ENCODE results near the gene ARHGEF1.
A peak's percentile ranks its signal among the peaks of the same experiment; 100 is the strongest.
"Not testable (repeated sequence)": the region's sequence is repeated elsewhere in the genome, so short reads cannot be mapped to it uniquely, and the experiment has no call there.

The ARHGEF1 gene

GRCh38 chr19:41870401-41870873 is 12.5 kb upstream of the ARHGEF1 start:
- no peak overlapping the region for H3K9ac ChIP-seq (ENCODE audit: low read depth, low read length)
- H3K36me3 ChIP-seq (ENCODE audit: insufficient read depth, low read length), result peaks cover 25% of the 10 kb centered on the region

GRCh38 chr19:41871573-41872383 is 11.2 kb upstream of the ARHGEF1 start:
- Histone ChIP-seq H3K36me3 (ENCODE audit: insufficient read depth, low read length) (peaks cover 23% of the 10 kb centered on the region), H3K4me1 (ENCODE audit: insufficient read depth, low read length) (no peaks in the 10 kb centered on the region), H3K9ac (ENCODE audit: low read depth, low read length) (no peak overlapping the region), H3K9me3 (ENCODE audit: control insufficient read depth, insufficient read depth, low read length) (no peaks in the 10 kb centered on the region)

More at GRCh38 chr19:41870401-41870873, 12.5 kb upstream of the ARHGEF1 start:
- H3K4me1 ChIP-seq (ENCODE audit: insufficient read depth, low read length), result no peaks in the 10 kb centered on the region
- H3K9me3 ChIP-seq (ENCODE audit: control insufficient read depth, insufficient read depth, low read length), result no peaks in the 10 kb centered on the region

GRCh38 chr19:41872384-41872774 is 10.6 kb upstream of the ARHGEF1 start:
- Histone ChIP-seq H3K4me1 (ENCODE audit: insufficient read depth, low read length) (peaks cover 3% of the 10 kb centered on the region; the same call in 1 of the 2 replicates), H3K36me3 (ENCODE audit: insufficient read depth, low read length) (peaks cover 23% of the 10 kb centered on the region), H3K9ac (ENCODE audit: low read depth, low read length) (no peak overlapping the region), H3K9me3 (ENCODE audit: control insufficient read depth, insufficient read depth, low read length) (no peaks in the 10 kb centered on the region)

- Histone ChIP-seq H3K4me1 (ENCODE audit: insufficient read depth, low read length) (peaks cover 8% of the 10 kb centered on the region; the same call in 1 of the 2 replicates), H3K9me3 (ENCODE audit: control insufficient read depth, insufficient read depth, low read length) (no peaks in the 10 kb centered on the region), H3K9ac (ENCODE audit: low read depth, low read length) (no peak overlapping the region), H3K36me3 (ENCODE audit: insufficient read depth, low read length) (peaks cover 20% of the 10 kb centered on the region)
These were observed 10.0 kb upstream of the ARHGEF1 start for GRCh38 chr19:41872775-41873647.

- H3K9ac ChIP-seq (ENCODE audit: low read depth, low read length); H3K9me3 ChIP-seq (ENCODE audit: control insufficient read depth, insufficient read depth, low read length); H3K36me3 ChIP-seq (ENCODE audit: insufficient read depth, low read length); H3K4me1 ChIP-seq (ENCODE audit: insufficient read depth, low read length): not testable (repeated sequence)
These were observed 7.0 kb upstream of the ARHGEF1 start for GRCh38 chr19:41875973-41876372.

GRCh38 chr19:41876847-41877832 is 5.8 kb upstream of the ARHGEF1 start, which contains the start of gene CD79A:
TSS of gene CD79A (plus strand) at chr19:41877279. CDS start at chr19:41877305, 26 bp downstream.
- Histone ChIP-seq H3K36me3 (ENCODE audit: insufficient read depth, low read length) (no peaks in the 10 kb centered on the region), H3K9ac (ENCODE audit: low read depth, low read length) (no peak within 1 kb of the TSS), H3K4me1 (ENCODE audit: insufficient read depth, low read length) (peaks cover 8% of the 10 kb centered on the region; the same call in 1 of the 2 replicates), H3K9me3 (ENCODE audit: control insufficient read depth, insufficient read depth, low read length) (no peaks in the 10 kb centered on the region)

GRCh38 chr19:41877916-41878905 is 4.8 kb upstream of the ARHGEF1 start:
- H3K36me3 ChIP-seq (ENCODE audit: insufficient read depth, low read length), result no peaks in the 10 kb centered on the region
- H3K4me1 ChIP-seq (ENCODE audit: insufficient read depth, low read length), result peaks cover 8% of the 10 kb centered on the region; the same call in 1 of the 2 replicates
- no peak overlapping the region for H3K9ac ChIP-seq (ENCODE audit: low read depth, low read length)

GRCh38 chr19:41879080-41879479 is 3.9 kb upstream of the ARHGEF1 start:
- Histone ChIP-seq H3K4me1 (ENCODE audit: insufficient read depth, low read length) (peaks cover 8% of the 10 kb centered on the region; the same call in 1 of the 2 replicates), H3K9ac (ENCODE audit: low read depth, low read length) (no peak overlapping the region), H3K36me3 (ENCODE audit: insufficient read depth, low read length) (no peaks in the 10 kb centered on the region), H3K9me3 (ENCODE audit: control insufficient read depth, insufficient read depth, low read length) (no peaks in the 10 kb centered on the region)

More at GRCh38 chr19:41877916-41878905, 4.8 kb upstream of the ARHGEF1 start:
- H3K9me3 ChIP-seq (ENCODE audit: control insufficient read depth, insufficient read depth, low read length), result no peaks in the 10 kb centered on the region

GRCh38 chr19:41879670-41880328 is 3.2 kb upstream of the ARHGEF1 start:
- H3K9me3 ChIP-seq (ENCODE audit: control insufficient read depth, insufficient read depth, low read length), result no peaks in the 10 kb centered on the region
- peaks cover 8% of the 10 kb centered on the region; the same call in 1 of the 2 replicates for H3K4me1 ChIP-seq (ENCODE audit: insufficient read depth, low read length)
- no peak overlapping the region for H3K9ac ChIP-seq (ENCODE audit: low read depth, low read length)
- no peaks in the 10 kb centered on the region for H3K36me3 ChIP-seq (ENCODE audit: insufficient read depth, low read length)

GRCh38 chr19:41880329-41880708 is 2.7 kb upstream of the ARHGEF1 start:
- Histone ChIP-seq H3K4me1 (ENCODE audit: insufficient read depth, low read length) (peaks cover 8% of the 10 kb centered on the region; the same call in 1 of the 2 replicates), H3K9ac (ENCODE audit: low read depth, low read length) (no peak overlapping the region), H3K9me3 (ENCODE audit: control insufficient read depth, insufficient read depth, low read length) (no peaks in the 10 kb centered on the region), H3K36me3 (ENCODE audit: insufficient read depth, low read length) (no peaks in the 10 kb centered on the region)

GRCh38 chr19:41883463-41883820 is 458 bp downstream of the ARHGEF1 start:
- Histone ChIP-seq H3K36me3 (ENCODE audit: insufficient read depth, low read length) (no peaks in the 10 kb centered on the region), H3K9ac (ENCODE audit: low read depth, low read length) (peak overlapping the region; percentile 97), H3K4me1 (ENCODE audit: insufficient read depth, low read length) (peaks cover 9% of the 10 kb centered on the region), H3K9me3 (ENCODE audit: control insufficient read depth, insufficient read depth, low read length) (no peaks in the 10 kb centered on the region)

Data from ES-I3 (cell line).